Duodenal mucosa (tissue), 2 donors: Measurements from ENCODE around the gene AKT1.

Experiments
- H3K27ac ChIP-seq: one replicate; pipeline ENCODE4 v1.7.0; 2013; ENCODE audit warnings: low read depth, low read length
- H3K27me3 ChIP-seq, 2 donors: one replicate each; pipeline ENCODE4 v1.7.0; 2013; ENCODE audit warnings: low read length in 2 of 2, control low read depth in 1 of 2; ENCODE audit not compliant: insufficient read depth in 2 of 2, control insufficient read depth in 1 of 2
- H3K36me3 ChIP-seq, 2 donors: one replicate each; pipeline ENCODE4 v1.7.0; 2013; ENCODE audit warnings: low read length in 2 of 2, control low read depth in 1 of 2; ENCODE audit not compliant: insufficient read depth in 2 of 2, control insufficient read depth in 1 of 2
- H3K4me1 ChIP-seq, 2 donors: one replicate each; pipeline ENCODE4 v1.7.0; 2013; ENCODE audit warnings: low read length in 2 of 2, control low read depth in 1 of 2; ENCODE audit not compliant: insufficient read depth in 2 of 2, control insufficient read depth in 1 of 2
- H3K4me3 ChIP-seq, 2 donors: one replicate each; pipeline ENCODE4 v1.7.0; 2013; ENCODE audit warnings: low read length in 2 of 2, low read depth in 1 of 2
- H3K9ac ChIP-seq, 2 donors: one replicate each; pipeline ENCODE4 v1.7.0; 2013; ENCODE audit warnings: low read length in 2 of 2, low read depth in 1 of 2
- H3K9me3 ChIP-seq, 2 donors: one replicate each; pipeline ENCODE4 v1.7.0; 2013; ENCODE audit warnings: low read length in 2 of 2, control low read depth in 1 of 2; ENCODE audit not compliant: control insufficient read depth in 1 of 2

Gene AKT1

GRCh38 chr14:104785708-104786080 is 9.9 kb downstream of the AKT1 start:
- Histone ChIP-seq H3K27me3 (no peaks in the 10 kb centered on the region), H3K9me3 (no peaks in the 10 kb centered on the region), H3K27ac (no peak overlapping the region), H3K4me1 (peaks cover 0 to 5% of the 10 kb centered on the region in 2 donors), H3K9ac (no peak overlapping the region), H3K36me3 (peaks cover 4 to 18% of the 10 kb centered on the region in 2 donors), H3K4me3 (no peak overlapping the region)

- Histone ChIP-seq H3K36me3 (peaks cover 7 to 16% of the 10 kb centered on the region in 2 donors), H3K9ac (no peak overlapping the region), H3K4me3 (no peak overlapping the region), H3K9me3 (no peaks in the 10 kb centered on the region), H3K27me3 (no peaks in the 10 kb centered on the region), H3K27ac (no peak overlapping the region), H3K4me1 (peaks cover 0 to 5% of the 10 kb centered on the region in 2 donors)
Measured at GRCh38 chr14:104784846-104785707, 10.5 kb downstream of the AKT1 start.

- Histone ChIP-seq H3K27me3 (no peaks in the 10 kb centered on the region), H3K36me3 (peaks cover 7 to 19% of the 10 kb centered on the region in 2 donors), H3K4me1 (peaks cover 0 to 5% of the 10 kb centered on the region in 2 donors), H3K27ac (no peak overlapping the region), H3K9me3 (no peaks in the 10 kb centered on the region), H3K4me3 (no peak overlapping the region), H3K9ac (no peak overlapping the region)
Measured at GRCh38 chr14:104784218-104784568, 11.4 kb downstream of the AKT1 start.

GRCh38 chr14:104783484-104784217 is 11.9 kb downstream of the AKT1 start:
- Histone ChIP-seq H3K4me3 (no peak overlapping the region), H3K27me3 (no peaks in the 10 kb centered on the region), H3K9me3 (no peaks in the 10 kb centered on the region), H3K36me3 (peaks cover 12 to 24% of the 10 kb centered on the region in 2 donors), H3K27ac (no peak overlapping the region), H3K4me1 (peaks cover 0 to 5% of the 10 kb centered on the region in 2 donors), H3K9ac (no peak overlapping the region)

GRCh38 chr14:104782808-104783139 is 12.8 kb downstream of the AKT1 start:
- no peak overlapping the region for H3K9ac ChIP-seq
- H3K36me3 ChIP-seq, result peaks cover 12 to 24% of the 10 kb centered on the region in 2 donors
- H3K27me3 ChIP-seq, result no peaks in the 10 kb centered on the region
- no peaks in the 10 kb centered on the region for H3K9me3 ChIP-seq
- no peak overlapping the region for H3K27ac ChIP-seq
- peaks cover 0 to under 1% of the 10 kb centered on the region in 2 donors for H3K4me1 ChIP-seq
- H3K4me3 ChIP-seq, result no peak overlapping the region

GRCh38 chr14:104782086-104782807 is 13.3 kb downstream of the AKT1 start:
- Histone ChIP-seq H3K27me3 (no peaks in the 10 kb centered on the region), H3K9me3 (no peaks in the 10 kb centered on the region), H3K4me1 (no peaks in the 10 kb centered on the region), H3K4me3 (no peak overlapping the region), H3K27ac (no peak overlapping the region), H3K9ac (no peak overlapping the region), H3K36me3 (peaks cover 12 to 21% of the 10 kb centered on the region in 2 donors)

GRCh38 chr14:104781271-104782077 is 14.1 kb downstream of the AKT1 start:
- Histone ChIP-seq H3K36me3 (peaks cover 12 to 28% of the 10 kb centered on the region in 2 donors), H3K9me3 (no peaks in the 10 kb centered on the region)

GRCh38 chr14:104780513-104781030 is 15.0 kb downstream of the AKT1 start:
- no peaks in the 10 kb centered on the region for H3K4me1 ChIP-seq
- H3K9ac ChIP-seq, result no peak overlapping the region
- no peaks in the 10 kb centered on the region for H3K27me3 ChIP-seq
- H3K9me3 ChIP-seq, result no peaks in the 10 kb centered on the region
- H3K36me3 ChIP-seq, result peaks cover 12 to 33% of the 10 kb centered on the region in 2 donors
- H3K27ac ChIP-seq, result no peak overlapping the region
- H3K4me3 ChIP-seq, result no peak overlapping the region

More at GRCh38 chr14:104781271-104782077, 14.1 kb downstream of the AKT1 start:
- Histone ChIP-seq H3K27ac (no peak overlapping the region), H3K9ac (no peak overlapping the region), H3K4me1 (no peaks in the 10 kb centered on the region), H3K27me3 (no peaks in the 10 kb centered on the region), H3K4me3 (no peak overlapping the region)

GRCh38 chr14:104779776-104780512 is 15.6 kb downstream of the AKT1 start:
- Histone ChIP-seq H3K4me3 (no peak overlapping the region), H3K9me3 (no peaks in the 10 kb centered on the region), H3K9ac (no peak overlapping the region), H3K36me3 (peaks cover 15 to 35% of the 10 kb centered on the region in 2 donors), H3K27ac (no peak overlapping the region), H3K27me3 (no peaks in the 10 kb centered on the region), H3K4me1 (no peaks in the 10 kb centered on the region)
